Measurements from ENCODE around the gene LAPTM5.

DNA sequence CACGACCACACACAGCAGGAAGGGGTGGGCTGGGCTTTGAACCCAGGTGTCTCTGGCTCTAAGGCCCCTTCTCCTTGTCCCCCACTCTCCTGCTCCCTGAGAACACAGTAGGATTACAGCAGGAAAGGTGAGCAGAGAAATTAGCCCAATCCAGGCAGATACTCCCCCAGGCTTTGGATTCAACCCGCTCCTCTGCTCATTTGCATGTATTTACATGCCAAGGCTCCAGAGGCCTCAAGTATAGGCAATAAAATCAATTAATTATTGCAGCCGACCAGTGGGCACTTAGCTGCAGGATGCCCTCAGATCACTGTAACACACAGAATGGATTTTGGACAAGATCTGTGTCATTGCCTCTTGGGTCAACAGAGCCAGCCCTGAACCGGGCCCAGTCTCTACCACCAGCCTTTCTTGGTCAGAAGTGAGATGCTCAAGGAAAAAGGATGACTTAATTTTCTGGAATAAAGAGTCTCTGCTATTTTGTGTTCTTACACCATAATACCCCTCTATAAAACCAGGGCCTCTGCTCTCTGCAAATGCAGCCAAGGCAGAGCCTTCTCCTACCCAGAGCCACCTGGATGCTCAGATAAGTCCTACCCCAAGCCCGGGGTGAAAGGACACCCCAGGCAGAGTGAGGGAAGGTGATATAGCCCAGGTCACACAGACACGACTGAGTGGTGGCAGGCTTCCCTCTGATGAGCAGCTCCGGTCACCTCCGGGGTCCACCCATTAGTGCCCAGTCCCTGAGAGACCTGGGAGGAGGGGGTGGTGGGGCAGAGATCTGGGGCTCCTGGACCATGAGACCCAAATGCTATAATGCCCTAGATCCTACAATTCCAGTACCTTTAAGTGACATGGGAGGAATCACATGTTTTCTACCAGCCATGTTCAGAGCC is 63.0 kb downstream of the LAPTM5 start:
- TF ChIP-seq, protein P1, sequence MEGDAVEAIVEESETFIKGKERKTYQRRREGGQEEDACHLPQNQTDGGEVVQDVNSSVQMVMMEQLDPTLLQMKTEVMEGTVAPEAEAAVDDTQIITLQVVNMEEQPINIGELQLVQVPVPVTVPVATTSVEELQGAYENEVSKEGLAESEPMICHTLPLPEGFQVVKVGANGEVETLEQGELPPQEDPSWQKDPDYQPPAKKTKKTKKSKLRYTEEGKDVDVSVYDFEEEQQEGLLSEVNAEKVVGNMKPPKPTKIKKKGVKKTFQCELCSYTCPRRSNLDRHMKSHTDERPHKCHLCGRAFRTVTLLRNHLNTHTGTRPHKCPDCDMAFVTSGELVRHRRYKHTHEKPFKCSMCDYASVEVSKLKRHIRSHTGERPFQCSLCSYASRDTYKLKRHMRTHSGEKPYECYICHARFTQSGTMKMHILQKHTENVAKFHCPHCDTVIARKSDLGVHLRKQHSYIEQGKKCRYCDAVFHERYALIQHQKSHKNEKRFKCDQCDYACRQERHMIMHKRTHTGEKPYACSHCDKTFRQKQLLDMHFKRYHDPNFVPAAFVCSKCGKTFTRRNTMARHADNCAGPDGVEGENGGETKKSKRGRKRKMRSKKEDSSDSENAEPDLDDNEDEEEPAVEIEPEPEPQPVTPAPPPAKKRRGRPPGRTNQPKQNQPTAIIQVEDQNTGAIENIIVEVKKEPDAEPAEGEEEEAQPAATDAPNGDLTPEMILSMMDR (IDR thresholded peaks at IDR 0.05), result no peak
- TF ChIP-seq EZH2 (IDR thresholded peaks at IDR 0.05), result no peak

Measured in neural progenitor cell (in vitro differentiated cells).